IMR-90 (cell line): ENCODE measurements around the gene PAPSS2. TPM values are rescaled to one million over a fixed set of nuclear protein-coding genes. Genes with fewer than 3 reads are reported as not detected.

Experiments
- ATAC-seq: fragments of 200-7000 bp; cut with Tn5 transposase; 2 replicates; pipeline ENCODE4 v1.9.1; 2020; ENCODE audit warnings: low read depth, mild to moderate bottlenecking, moderate library complexity
- BruUV-seq: library from RNA; stranded (reverse); fragments of 400-500 nt; replicated peaks from 2 replicates; lab custom pipeline; 2021; lab: Mats Ljungman, UMichigan
- CTCF ChIA-PET: fragments of 300-600 bp; formaldehyde crosslinking; extraction: SDS; loops from one replicate; lab custom pipeline; 2021; ENCODE audit warnings: antibody characterized with exemption; lab: Yijun Ruan, JAX
- POLR2A ChIA-PET: fragments of 300-600 bp; sonication (Branson Sonifier 250); formaldehyde crosslinking; loops from one replicate; lab custom pipeline; 2022; ENCODE audit warnings: antibody characterized with exemption; ENCODE audit not compliant: unreplicated experiment; lab: Charles Lee
- DNase-seq: peaks from one replicate; pipeline ENCODE4 v3.0.0; 2013
- H2AFZ ChIP-seq: replicated peaks from 2 replicates; pipeline ENCODE3; 2013; ENCODE audit warnings: low read length, mild to moderate bottlenecking; ENCODE audit not compliant: poor library complexity
- H2AK5ac ChIP-seq: 2 replicates; pipeline ENCODE4 v1.6.1; 2013; ENCODE audit warnings: low read depth, low read length, inconsistent platforms
- H2AK9ac ChIP-seq: replicated peaks from 2 replicates; pipeline ENCODE3; 2013; ENCODE audit warnings: mild to moderate bottlenecking, low read depth, low read length, moderate library complexity; ENCODE audit not compliant: poor library complexity
- H2BK120ac ChIP-seq: 2 replicates; pipeline ENCODE4 v1.6.1; 2013; ENCODE audit warnings: low read depth, low read length, inconsistent platforms
- H2BK15ac ChIP-seq: 3 replicates; pipeline ENCODE4 v1.6.1; 2013; ENCODE audit warnings: low read depth, low read length, inconsistent platforms
- H2BK20ac ChIP-seq: 2 replicates; pipeline ENCODE4 v1.6.1; 2013; ENCODE audit warnings: low read depth, mild to moderate bottlenecking, inconsistent platforms, low read length, moderate library complexity
- H2BK5ac ChIP-seq: 2 replicates; pipeline ENCODE4 v1.6.1; 2013; ENCODE audit warnings: mild to moderate bottlenecking, low read depth, low read length, inconsistent platforms; ENCODE audit not compliant: poor library complexity, severe bottlenecking
- H3K14ac ChIP-seq: replicated peaks from 2 replicates; pipeline ENCODE4 v1.6.1; 2013; ENCODE audit warnings: low read depth, low read length, inconsistent platforms
- H3K18ac ChIP-seq: 2 replicates; pipeline ENCODE4 v1.6.1; 2013; ENCODE audit warnings: low read depth, low read length, control low read depth
- H3K23ac ChIP-seq: 2 replicates; pipeline ENCODE4 v1.6.1; 2013; ENCODE audit warnings: low read depth, low read length, inconsistent platforms
- H3K27ac ChIP-seq: 2 replicates; pipeline ENCODE4 v1.5.1; 2013; ENCODE audit warnings: mild to moderate bottlenecking, control low read depth, low read length; ENCODE audit not compliant: insufficient read depth
- H3K27me3 ChIP-seq: 2 replicates; pipeline ENCODE4 v1.6.1; 2013; ENCODE audit warnings: low read length; ENCODE audit not compliant: control insufficient read depth, insufficient read depth
- H3K36me3 ChIP-seq: 2 replicates; pipeline ENCODE4 v1.6.1; 2013; ENCODE audit warnings: low read length, mixed read lengths; ENCODE audit not compliant: control insufficient read depth, insufficient read depth
- H3K4ac ChIP-seq: 2 replicates; pipeline ENCODE4 v1.6.1; 2013; ENCODE audit warnings: low read depth, low read length, inconsistent platforms
- H3K4me1 ChIP-seq: 2 replicates; pipeline ENCODE4 v1.6.1; 2013; ENCODE audit warnings: low read length, mixed read lengths; ENCODE audit not compliant: control insufficient read depth, insufficient read depth
- H3K4me2 ChIP-seq: 2 replicates; pipeline ENCODE4 v1.6.1; 2013; ENCODE audit warnings: low read depth, mild to moderate bottlenecking, control low read depth, low read length, moderate library complexity
- H3K4me3 ChIP-seq: 2 replicates; pipeline ENCODE4 v1.5.1; 2013; ENCODE audit warnings: low read depth, mild to moderate bottlenecking, control low read depth, low read length, moderate library complexity; ENCODE audit not compliant: insufficient read depth
- H3K56ac ChIP-seq: 2 replicates; pipeline ENCODE4 v1.6.1; 2013; ENCODE audit warnings: low read length, inconsistent platforms; ENCODE audit not compliant: insufficient read depth; ENCODE audit errors: extremely low read depth
- H3K79me1 ChIP-seq, 2 experiments: 2 replicates each; pipeline ENCODE4 v1.6.1; 2013; ENCODE audit warnings: low read length in 2 of 2, inconsistent platforms in 1 of 2, low read depth in 1 of 2
- H3K9ac ChIP-seq: 2 replicates; pipeline ENCODE4 v1.6.1; 2013; ENCODE audit warnings: low read depth, low read length, control low read depth
- H3K9me1 ChIP-seq: 2 replicates; pipeline ENCODE4 v1.6.1; 2013; ENCODE audit warnings: low read length, inconsistent platforms; ENCODE audit not compliant: insufficient read depth
- H3K9me3 ChIP-seq: 2 replicates; pipeline ENCODE4 v1.6.1; 2013; ENCODE audit warnings: low read length; ENCODE audit not compliant: control insufficient read depth, insufficient read depth
- H4K20me1 ChIP-seq: 2 replicates; pipeline ENCODE4 v1.6.1; 2013; ENCODE audit warnings: low read length, inconsistent platforms; ENCODE audit not compliant: insufficient read depth
- H4K5ac ChIP-seq: 2 replicates; pipeline ENCODE4 v1.6.1; 2013; ENCODE audit warnings: mild to moderate bottlenecking, low read depth, low read length, control low read depth
- H4K8ac ChIP-seq, 2 experiments: 2 replicates each; pipeline ENCODE4 v1.6.1; 2013; ENCODE audit warnings: low read depth in 2 of 2, low read length in 2 of 2, control low read depth in 1 of 2, inconsistent platforms in 1 of 2
- H4K91ac ChIP-seq: 2 replicates; pipeline ENCODE4 v1.6.1; 2013; ENCODE audit warnings: low read depth, low read length, inconsistent platforms; ENCODE audit not compliant: insufficient read depth
- FOS ChIP-seq: fragments of 150-350 bp; IDR thresholded peaks from 2 replicates; pipeline ENCODE4 v1.6.1; 2016; ENCODE audit warnings: low read depth, low read length
- POLR2A ChIP-seq: IDR thresholded peaks from 2 replicates; pipeline ENCODE4 v1.6.1; 2012; ENCODE audit warnings: mild to moderate bottlenecking, low read depth, low read length
- RAD21 ChIP-seq: IDR thresholded peaks from 2 replicates; pipeline ENCODE4 v1.6.1; 2012; ENCODE audit warnings: low read length, improper control_type of control experiment
- WGBS, 2 experiments: methylation state at CpG; one replicate each; pipeline versions ENCODE4 v1.1.5 to v1.1.7; 2013; ENCODE audit warnings: missing lambda C conversion rate in 2 of 2; ENCODE audit not compliant: insufficient read length in 1 of 2; ENCODE audit errors: extremely low coverage in 2 of 2; 5-methylcytosine and 5-hydroxymethylcytosine counted together
- dilution Hi-C: fragments of 300-500 bp; cut with HindIII; formaldehyde crosslinking; loops from one replicate; pipeline ENCODE4 v1.14.3; 2018; ENCODE audit warnings: low sequenced_read_pairs; ENCODE audit not compliant: unreplicated experiment
- in situ Hi-C: fragments of 300-500 bp; cut with MboI; formaldehyde crosslinking; loops from 3 replicates; pipeline ENCODE4 v1.14.3; 2019; ENCODE audit warnings: low sequenced_read_pairs, inconsistent platforms, mixed read lengths
- intact Hi-C: fragments of 100-400 bp; cut with micrococcal nuclease; formaldehyde crosslinking; loops from 2 replicates; pipeline ENCODE4 v1.10.0; 2022
- polyA plus RNA-seq, 3 experiments: library from polyadenylated mRNA; depleted of rRNA; stranded (reverse); fragments of >200 nt; gene quantifications; 2 replicates each; pipeline ENCODE4 v1.2.3, GENCODE V29; 2012; ENCODE audit warnings: low replicate concordance in 1 of 3
- total RNA-seq: library from RNA; depleted of rRNA; stranded (reverse); fragments of >200 nt; gene quantifications from 2 replicates; pipeline ENCODE4 v1.2.3, GENCODE V29; 2012

The PAPSS2 gene
- total and polyA plus RNA-seq, 2 of the 4 experiments (the other 2 are of a cell fraction) = 55.0 to 63.3 TPM

GRCh38 chr10:87781545-87781944 lies 121.9 kb downstream of the PAPSS2 start:
- ATAC-seq = no peak
- Histone ChIP-seq H2AK9ac (no peak overlapping the region), H2BK15ac (no peak overlapping the region), H3K56ac (no peak overlapping the region), H3K9me1 (peaks cover 8% of the 10 kb centered on the region), H4K91ac (no peak overlapping the region), H2AK5ac (no peak overlapping the region), H3K27ac (no peak overlapping the region), H3K36me3 (peaks cover 11% of the 10 kb centered on the region), H3K27me3 (no peaks in the 10 kb centered on the region), H3K79me1 (peaks cover 9 to 29% of the 10 kb centered on the region in 2 experiments; a peak in 3 of 4 replicates), H2BK20ac (no peak overlapping the region), H3K18ac (no peak overlapping the region), H3K14ac (no peak overlapping the region), H2BK5ac (no peak overlapping the region), H4K20me1 (no peaks in the 10 kb centered on the region), H3K9me3 (no peaks in the 10 kb centered on the region), H3K4me2 (no peak overlapping the region), H2AFZ (no peak overlapping the region), H3K4me3 (no peak overlapping the region), H4K8ac (no peak overlapping the region), H3K23ac (no peak overlapping the region), H2BK120ac (no peak overlapping the region), H4K5ac (no peak overlapping the region), H3K4me1 (no peaks in the 10 kb centered on the region), H3K9ac (no peak overlapping the region), H3K4ac (no peak overlapping the region)
- DNase-seq = no peak
- BruUV-seq = no TSS peak
- ChIA-PET CTCF (no interaction called here), POLR2A (no interaction called here)
- TF ChIP-seq FOS = no peak
- no peak for TF ChIP-seq RAD21
- TF ChIP-seq POLR2A = no peak
- no CpG with 5 or more reads among the region's 2 CpGs for WGBS, 2 experiments
- in situ Hi-C loops (no loop called here), dilution Hi-C loops (no loop called here), intact Hi-C loops (no loop called here)
